Gastrocnemius medialis (tissue), 4 donors: ENCODE results near the gene GSTP1.

ENCODE experiments used
- CTCF ChIP-seq, 5 experiments: fragments of 450-650 bp in 3 of 5; fragments of 200-600 bp in 2 of 5; sonication (generic) in 2 of 5; IDR thresholded peaks in 4 of 5; conservative IDR thresholded peaks in 1 of 5; 1 replicate in 4 of 5; 2 replicates in 1 of 5; pipeline ENCODE4 v1.5.1; 2016 to 2019; ENCODE audit warnings: antibody characterized with exemption in 5 of 5, mild to moderate bottlenecking in 3 of 5, moderate library complexity in 3 of 5
- POLR2A ChIP-seq, 2 donors: fragments of 450-650 bp; IDR thresholded peaks; one replicate each; pipeline ENCODE4 v1.6.1; 2017; ENCODE audit warnings: antibody characterized with exemption in 2 of 2, mild to moderate bottlenecking in 2 of 2, moderate library complexity in 2 of 2

GRCh38 chr11:67606093-67606491, 22.5 kb downstream of the GSTP1 start:
- TF ChIP-seq CTCF (IDR thresholded peaks at IDR 0.05 in 4 of 5, conservative IDR thresholded peaks at IDR 0.05 in 1 of 5), result no peak
- TF ChIP-seq POLR2A (IDR thresholded peaks at IDR 0.05), result no peak
